HG03342 (cell line): ENCODE results near the gene RETREG1.
"Not testable (repeated sequence)": the region's sequence is repeated elsewhere in the genome, so short reads cannot be mapped to it uniquely, and the experiment has no call there.

Experiments used
- ATAC-seq: cut with Tn5 transposase; IDR thresholded peaks from one replicate; pipeline ENCODE4 v1.9.1; 2021; ENCODE audit warnings: mild to moderate bottlenecking, moderate library complexity; ENCODE audit not compliant: unreplicated experiment

Gene RETREG1

DNA sequence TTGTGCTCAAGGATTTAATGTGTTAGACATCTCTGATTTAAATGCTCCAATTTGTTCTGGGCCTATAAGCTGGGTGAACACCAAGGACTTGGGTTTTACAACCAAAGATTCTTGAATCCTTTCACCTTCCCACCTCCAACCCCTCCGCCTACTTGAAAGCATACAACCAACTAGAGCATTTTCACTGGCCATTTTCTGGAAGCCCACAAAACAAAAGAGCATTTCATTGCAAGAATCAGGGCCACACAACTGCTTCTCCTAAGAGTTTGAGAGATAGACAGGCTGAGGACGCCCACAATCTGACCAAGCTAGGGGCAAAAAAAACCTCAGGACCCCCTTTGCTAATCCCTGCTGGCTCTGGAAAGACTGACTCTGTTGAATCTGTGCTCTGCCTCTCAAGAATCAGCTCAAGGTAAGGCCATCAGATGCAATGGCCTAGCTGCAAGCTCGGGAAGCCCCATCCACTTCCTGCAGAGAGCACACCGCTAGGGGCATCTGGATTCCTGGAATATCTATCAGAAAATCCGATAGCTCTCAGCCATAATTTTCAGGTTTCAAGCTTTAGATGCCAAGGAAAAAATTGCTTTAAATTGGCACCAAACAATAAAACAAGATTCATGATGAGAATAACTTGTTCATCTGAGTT lies 57.7 kb downstream of the RETREG1 start:
- no peak for ATAC-seq

DNA sequence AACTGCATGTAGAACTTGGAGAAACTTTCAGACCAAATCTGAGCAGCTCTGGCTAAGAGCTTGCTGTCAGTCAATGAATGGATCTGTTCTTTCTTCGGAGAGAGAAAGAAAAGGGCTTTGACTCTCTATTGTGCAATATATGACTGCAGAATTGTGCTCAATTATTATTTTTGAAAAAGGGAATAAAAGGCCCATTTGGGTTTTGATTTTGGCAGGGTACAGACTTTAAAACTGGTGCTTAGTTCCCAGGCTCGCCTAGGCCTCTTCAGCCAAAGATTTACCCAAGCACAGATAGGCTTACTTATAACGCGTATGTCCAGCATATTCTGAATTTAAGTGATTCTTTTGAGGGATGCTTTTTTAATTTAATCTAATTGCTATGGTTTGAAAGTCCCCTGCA lies 59.3 kb downstream of the RETREG1 start:
- no peak for ATAC-seq

DNA sequence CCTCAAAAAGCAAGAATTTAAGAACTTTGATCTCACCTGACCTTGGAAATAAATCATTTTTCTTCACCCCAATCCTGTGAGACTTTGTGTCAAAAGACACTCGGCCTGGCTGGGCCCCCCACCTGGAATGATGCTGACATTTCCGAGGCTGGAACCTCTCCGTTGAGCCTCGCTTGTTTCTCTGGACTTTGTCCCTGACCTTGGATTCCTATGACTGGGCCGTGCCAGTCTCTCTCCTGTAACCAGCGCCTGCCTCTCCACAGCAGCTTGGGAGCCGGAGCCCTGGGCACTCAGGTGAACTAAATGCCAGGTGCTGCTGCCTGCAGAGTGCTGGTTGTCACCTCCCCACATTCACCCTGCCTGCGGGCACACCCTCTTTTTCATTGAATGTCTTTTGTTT lies 62.7 kb downstream of the RETREG1 start:
- ATAC-seq = no peak

DNA sequence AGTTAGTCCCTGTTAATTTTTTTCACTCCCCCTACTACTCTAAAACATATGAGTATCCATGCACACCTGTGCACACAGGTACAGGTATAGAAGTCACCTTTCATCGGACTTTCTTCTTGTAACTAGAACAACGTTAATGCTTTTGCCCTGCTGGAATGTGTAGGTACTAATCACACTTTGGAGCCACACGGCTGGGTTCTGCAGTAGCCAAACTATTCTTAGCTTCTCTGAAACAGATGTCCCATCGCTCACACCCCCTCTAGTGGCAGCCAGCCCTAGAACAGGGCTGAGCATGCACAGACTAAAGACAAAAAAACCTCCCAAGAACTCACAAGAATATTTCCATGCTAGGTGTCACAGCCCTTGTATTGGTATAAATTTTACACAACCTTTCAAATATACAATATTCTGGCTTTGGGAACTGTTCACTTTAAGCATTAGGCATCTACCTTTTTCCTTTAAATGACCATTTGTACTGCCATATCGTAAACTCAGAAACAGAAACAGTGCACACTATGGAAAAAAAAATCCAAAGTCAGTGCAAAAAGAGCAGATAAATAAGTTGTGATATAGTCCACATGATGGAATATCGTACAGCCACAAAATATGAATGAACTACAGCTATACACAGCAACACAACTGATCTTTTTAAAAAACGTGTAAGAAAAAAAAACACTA lies 64.0 kb downstream of the RETREG1 start:
- ATAC-seq = peak; percentile 93

DNA sequence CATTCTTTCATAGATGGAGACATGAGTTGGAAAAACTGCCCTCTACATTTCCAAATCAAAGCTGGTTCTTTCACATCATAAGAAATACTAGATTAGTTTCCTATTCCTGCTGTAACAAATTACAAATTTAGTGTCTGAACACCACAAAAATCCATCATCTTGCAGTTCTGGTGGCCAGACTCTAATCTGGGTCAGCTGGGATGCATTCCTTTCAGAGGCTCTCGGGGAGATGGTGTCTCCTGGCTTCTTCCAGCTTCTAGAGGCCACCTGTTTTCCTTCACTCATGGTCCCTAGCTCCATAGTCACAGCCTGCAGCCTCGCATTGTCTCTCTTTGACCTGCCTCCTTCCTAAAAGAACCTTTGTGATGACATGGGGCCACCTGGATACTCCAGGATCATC lies 65.2 kb downstream of the RETREG1 start:
- ATAC-seq = no peak

DNA sequence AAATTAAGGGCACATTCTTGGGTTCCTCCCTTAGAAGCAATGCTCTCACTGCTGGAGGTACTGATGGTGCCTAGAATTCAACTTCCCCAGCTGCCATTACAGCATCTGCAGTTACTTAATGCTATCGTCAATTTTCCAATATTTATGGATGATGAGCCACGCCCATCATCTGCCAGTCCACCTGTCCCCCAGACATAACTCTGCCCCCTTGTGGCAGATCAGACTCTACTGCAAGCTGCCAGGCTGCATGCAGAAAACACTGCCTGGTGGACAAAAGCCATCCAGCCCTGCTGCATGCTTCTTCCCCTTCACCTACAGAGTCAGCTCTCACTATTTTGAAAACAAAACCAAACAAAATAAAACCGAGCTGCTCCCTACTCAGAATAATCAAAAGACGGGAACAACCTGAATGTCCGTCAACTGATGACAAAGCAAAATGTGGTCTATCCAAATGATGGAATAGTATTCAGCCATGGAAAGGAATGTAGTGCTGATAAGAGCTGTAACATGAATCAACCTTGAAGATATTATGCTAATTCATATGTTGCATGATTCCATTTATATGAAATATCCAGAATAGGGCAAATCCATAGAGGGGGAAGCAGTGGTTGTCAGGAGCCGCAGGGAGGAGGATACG lies 66.4 kb downstream of the RETREG1 start:
- peak; percentile 70 for ATAC-seq

DNA sequence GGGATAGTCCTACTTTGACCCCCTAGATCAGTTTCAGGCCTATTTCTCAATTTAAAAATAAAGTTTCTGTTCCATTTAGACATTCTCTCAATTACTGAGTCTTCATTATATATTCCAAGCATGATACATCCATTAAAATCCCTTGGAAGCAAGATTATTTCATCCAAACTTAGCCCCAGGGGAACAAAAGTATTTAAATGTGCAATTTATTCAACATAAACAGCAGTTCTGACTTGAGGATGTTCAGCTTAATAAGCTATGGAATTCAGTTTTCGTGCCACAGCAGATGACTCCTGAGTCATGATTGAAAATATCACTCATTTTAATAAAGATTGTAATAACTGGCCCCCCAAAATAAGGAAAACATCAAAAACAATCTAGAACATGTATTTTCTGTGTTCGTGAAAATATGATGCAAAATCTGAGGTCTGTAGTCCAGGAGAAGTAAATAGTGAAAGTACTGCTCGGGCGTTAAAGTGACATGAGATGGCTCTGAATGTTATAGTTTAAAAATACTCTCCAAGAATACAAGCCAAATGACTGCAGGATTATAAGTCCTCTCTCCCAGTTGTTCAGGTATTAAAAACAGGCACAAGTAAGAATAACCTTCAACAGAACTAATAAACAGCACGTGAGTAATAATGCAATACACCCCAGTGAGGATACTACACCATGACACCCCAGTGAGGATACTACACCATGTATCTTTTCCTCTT lies 67.1 kb downstream of the RETREG1 start:
- no peak for ATAC-seq

DNA sequence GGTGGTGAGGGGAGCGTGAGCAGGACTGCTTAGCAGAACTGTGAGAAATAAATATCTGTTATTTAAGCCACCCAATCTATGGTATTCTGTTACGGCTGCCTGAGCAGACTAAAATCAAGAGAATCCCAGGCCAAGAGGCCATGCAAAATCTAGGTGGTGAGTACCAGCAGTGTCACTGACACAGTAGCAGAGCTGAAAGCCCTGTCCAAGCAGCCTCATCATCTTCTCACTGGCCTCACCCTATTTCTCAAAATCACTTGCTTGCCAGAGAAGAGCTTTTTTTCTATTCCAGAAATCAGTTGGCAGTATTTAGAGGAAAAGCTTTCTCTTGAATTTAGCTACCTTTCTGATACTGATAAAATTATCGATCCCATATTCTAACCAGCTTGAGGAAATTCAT lies 68.0 kb downstream of the RETREG1 start:
- ATAC-seq = no peak

DNA sequence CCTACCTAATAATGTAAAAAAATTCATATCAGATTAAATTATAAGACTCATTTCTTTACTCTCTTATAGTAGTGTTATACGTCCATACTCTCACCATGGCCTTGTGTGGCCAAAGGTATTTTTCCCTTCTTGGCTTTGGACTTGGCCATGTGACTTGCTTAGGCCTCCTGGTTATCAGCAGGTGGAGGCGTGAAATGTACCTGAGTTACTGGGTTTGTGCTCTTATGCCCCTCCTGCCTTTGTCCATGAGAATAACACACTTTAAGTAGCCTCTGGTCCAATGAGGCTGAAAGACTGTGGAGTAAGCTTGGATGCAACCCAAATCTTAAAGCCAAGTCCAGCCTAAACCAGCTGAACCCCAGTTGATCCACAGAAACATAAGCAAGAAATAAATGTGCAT lies 68.7 kb downstream of the RETREG1 start:
- ATAC-seq = no peak

DNA sequence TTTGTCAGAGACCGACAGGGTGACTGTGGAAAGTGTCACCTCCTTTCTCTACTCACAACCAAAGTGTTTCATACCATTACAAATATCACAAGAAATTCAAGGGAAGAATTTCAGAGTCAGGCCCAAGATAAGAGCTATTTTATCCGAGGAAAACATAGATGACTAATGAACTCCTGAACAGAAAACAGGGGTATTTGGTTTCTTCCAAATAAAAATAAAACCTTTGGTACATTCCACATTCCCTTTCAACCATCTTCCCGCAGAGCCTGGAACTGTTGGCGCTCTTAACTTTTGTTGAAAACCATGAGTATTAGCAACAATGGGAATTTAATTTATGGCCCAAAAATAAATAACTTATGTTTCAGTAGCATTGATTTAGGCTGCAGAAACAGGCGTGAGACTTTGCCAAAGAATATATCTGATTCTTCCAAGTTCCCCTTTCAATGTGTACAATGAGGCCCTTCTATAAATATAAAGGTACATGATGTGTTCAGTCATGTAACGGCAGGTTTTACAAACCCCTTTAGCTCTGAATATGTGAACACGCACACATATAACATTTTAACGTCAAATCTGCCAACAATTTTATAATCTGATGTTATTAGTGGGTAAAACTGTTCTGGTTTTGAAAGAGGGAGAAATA lies 69.5 kb downstream of the RETREG1 start:
- no peak for ATAC-seq

DNA sequence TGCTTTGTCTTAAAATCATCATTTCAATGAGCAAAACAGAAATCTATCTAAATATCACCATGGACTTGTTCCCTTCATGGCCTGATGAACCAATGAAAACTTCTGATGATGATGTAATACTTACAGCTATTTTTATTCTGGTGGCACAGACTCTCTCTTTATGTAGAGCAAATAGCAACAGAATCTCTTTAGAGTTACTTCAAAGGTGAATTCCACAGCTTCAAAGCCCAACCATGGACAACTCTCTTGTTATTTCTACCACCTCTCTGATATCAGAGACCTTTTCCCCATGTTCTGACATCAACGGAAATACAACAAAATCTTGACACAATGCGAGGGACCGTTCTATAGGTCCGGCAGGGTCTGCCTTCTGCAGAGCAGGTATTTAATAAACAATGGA lies 70.1 kb downstream of the RETREG1 start:
- ATAC-seq = no peak

DNA sequence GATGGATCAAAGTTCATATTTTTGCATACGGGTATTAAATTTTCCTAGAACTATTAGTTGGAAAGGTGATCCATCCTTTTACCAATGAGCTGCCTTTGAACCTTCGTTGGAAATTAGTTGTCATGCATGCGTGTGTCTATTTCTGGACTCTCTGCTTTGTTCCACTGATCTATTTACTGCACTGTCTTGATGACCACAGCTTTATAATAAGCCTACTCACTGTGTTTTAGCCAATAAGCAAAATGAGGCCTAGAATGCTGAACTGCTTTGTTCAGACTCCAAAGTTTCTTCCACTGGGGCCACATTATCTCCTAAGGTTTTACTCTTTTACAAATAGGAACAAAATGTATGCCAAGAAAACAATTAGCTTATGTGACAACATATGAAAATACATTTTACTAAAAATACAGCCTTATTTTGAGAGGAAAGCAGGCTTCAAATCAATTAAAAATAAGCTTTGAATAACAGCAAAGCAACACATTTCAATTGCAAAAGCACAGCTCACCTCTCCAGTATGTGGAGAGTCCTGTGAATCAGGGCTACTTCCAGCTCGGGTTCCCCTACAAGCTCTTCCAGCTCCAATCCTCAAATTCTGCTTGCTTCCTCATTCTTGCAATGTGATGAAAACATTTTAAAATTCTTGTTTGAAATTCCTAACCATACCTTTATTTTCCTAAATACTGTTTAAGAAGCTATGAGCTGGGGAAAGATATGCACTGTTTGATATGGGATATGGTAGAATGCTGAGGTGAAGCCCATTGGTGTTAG lies 72.0 kb downstream of the RETREG1 start:
- no peak for ATAC-seq

DNA sequence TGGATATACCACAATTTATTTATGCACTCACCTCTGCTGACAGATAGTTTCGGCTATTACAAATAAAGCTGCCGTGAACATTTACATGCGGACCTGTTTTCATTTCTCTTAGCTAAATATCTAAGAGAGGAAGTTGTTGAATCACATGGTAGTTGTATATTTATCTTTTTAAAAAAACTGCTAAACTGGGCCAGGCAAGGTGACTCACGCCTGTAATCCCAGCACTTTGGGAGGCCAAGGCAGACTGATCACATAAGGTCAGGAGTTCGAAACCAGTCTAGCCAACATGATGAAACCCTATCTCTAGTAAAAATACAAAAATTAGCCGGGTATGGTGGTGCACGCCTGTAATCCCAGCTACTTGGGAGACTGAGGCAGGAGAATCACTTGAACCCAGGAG lies 73.6 kb downstream of the RETREG1 start:
- not testable (repeated sequence) for ATAC-seq

DNA sequence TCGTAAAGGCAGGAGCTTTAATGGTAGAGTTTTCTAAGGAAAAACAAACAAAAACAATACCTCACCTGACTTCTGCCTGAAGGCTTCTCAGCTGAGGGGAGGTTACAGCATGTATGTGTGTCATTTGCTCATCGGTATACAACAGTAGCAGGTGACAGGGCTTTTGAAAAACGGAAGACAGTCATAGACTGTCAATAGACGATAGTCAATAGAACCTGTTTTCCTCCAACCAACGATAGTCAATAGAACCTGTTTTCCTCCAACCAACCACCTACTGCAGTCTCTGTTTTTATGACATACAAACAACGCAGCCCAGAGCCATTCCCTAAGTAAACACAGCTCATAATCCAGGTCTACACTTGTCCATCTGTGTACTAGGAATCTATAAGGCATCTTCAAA lies 74.6 kb downstream of the RETREG1 start:
- ATAC-seq = no peak

DNA sequence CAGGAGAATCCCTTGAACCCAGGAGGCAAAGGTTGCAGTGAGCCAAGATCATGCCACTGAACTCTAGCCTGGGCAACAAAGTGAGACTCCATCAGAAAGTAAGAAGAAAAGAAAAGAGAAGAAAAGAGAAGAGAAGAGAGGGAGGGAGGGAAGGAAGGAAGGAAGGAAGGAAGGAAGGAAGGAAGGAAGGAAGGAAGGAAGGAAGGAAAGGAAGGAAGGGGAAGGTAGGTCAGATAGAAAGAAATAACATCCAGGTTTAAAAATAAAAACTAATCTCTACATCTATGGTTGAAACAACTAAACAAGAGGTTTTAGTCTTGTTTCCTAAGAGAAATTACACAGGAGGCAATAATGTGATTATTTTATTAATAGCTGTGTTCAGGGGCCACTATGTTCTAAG lies 75.2 kb downstream of the RETREG1 start:
- ATAC-seq = not testable (repeated sequence)

DNA sequence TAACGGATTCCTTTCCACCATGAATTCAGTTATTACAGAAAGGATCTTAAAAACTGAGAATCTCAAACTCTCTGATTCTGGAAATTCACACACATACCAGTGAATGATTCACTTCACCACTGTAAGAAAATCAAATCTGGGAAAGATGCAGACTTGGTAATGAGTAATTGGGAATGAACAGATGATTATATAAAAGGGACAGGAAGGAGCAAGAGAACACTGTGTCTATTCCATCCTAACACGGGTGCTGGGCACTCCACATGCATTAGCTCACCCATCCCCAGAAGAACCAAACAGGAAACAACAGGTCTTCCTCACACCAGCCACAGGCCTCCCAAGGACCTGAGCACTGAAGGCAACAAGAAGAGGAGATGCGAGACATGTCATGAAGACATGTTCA lies 76.4 kb downstream of the RETREG1 start:
- no peak for ATAC-seq

DNA sequence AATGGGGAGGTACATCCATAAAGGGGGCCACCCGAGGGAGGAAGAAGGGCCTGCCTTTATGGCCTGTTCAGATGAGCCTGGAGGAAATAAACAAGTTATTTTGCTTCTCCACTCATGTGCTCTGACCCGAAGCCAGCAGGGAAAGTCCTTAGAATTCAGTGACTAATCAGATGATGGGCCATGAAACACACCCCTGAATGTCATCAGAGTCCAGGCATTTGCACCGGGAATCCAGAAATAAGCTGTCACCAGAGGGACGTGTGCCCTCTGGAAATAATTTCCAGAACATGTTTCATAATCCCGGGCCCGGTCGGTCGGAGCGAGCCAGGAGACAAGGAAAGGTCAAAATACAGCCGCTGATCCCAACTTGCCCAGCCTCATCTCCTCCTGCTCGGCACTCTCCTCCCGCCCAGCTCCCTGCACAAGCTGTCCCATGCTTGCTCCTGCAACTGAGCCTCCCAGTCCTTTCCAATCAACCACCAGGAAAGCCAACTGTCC lies 77.6 kb downstream of the RETREG1 start:
- ATAC-seq = no peak

DNA sequence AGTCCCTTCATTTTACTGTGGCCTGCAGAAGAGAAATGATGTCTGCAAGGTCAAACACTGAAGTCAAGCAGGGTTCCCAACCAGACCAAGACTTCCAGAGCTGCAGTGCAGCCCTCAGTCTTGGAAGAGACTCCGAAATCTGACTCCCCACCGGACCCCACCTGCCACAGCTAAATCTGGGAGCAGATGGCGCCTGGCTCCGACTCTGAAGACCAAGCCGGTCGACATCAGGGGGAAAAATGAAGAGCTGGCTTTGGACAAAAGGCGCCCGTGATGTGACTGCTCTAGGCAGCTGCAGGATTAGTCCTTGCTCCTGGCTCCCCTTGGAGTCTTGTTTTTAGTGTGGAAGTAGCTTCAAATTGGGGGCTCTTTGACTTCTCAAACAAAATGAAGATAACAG lies 78.8 kb downstream of the RETREG1 start:
- ATAC-seq = no peak

DNA sequence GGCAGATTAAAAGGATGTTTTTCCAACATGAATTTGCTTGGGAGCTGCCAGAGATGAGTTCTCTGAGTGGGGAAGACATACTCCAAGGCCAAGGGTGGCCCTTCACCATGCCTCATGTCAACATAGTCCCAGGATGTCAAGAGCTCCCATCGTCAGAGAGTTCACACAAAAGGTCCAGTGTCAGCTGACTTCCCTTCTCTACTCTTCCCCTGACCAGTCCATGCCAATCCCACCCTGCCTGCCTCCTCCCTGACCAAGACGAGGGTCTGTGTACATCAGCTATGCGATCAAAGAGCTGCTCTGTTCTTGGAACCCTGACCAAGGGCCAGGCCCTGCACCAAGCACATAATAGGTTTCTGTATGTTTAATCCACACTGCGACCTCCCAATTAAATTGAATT lies 80.0 kb downstream of the RETREG1 start:
- ATAC-seq = no peak

DNA sequence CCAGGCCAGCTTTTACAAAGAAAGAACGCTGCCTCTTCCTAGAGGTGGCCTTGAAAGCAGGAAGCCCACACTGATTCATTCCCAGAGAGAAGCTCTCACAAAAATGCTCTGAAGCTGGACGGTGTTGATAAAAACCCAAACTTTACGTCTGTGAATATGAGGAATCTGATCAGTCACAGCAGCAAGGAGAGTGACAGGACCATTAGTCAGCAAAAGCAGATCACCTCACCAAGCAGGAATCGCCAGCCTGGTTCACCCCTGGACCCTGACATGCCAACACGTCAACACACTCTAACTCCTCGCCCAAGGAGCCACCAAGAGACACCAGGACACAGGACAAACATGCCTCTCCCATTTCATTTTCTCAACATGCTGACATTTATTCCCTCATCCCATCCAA lies 80.6 kb downstream of the RETREG1 start:
- ATAC-seq = no peak
